ENCODE measurements around the gene USP2.

The USP2 gene, protein sequence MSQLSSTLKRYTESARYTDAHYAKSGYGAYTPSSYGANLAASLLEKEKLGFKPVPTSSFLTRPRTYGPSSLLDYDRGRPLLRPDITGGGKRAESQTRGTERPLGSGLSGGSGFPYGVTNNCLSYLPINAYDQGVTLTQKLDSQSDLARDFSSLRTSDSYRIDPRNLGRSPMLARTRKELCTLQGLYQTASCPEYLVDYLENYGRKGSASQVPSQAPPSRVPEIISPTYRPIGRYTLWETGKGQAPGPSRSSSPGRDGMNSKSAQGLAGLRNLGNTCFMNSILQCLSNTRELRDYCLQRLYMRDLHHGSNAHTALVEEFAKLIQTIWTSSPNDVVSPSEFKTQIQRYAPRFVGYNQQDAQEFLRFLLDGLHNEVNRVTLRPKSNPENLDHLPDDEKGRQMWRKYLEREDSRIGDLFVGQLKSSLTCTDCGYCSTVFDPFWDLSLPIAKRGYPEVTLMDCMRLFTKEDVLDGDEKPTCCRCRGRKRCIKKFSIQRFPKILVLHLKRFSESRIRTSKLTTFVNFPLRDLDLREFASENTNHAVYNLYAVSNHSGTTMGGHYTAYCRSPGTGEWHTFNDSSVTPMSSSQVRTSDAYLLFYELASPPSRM

DNA sequence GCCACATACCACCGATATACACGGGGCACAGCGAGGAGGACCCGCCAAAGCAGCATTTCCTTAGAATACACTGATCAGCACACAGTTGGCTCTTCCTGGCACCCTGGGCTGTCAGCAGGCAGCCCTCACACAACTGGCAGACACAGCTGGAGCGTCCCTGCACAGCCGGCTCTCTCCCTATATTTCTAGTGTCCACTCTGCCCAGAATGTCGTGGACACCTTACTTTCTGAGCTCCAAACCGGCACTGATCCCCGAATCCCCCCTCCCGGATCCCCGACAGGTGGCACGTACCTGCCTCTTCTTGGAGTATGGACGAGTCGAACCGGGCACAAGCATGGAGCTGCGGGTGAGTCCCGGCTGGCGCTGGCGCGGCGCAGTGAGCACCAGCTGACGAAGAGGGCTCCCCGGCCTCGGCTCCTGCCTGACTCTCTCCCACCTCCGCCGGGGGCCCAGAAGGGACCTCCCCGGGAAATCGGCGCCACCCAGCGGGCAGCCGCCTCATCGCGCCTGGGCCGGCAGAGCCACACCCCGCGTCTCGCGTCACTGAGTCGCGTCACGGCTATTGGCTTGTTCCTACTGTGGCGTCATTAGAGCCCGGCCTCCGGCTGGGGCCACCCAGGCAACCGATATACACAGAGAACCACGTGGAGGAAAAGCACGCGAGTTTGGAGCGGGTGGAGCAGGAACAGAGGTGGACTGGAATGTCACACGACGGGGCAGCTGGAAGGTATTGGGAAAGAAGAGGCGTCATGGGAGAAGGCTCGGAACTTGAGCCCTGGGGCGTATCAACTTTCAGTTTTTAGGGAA, at the start of gene USP2:
Gene USP2, minus strand, starts transcription at position 510 of the 808 bp plus-strand sequence. CDS start 8,210 bp downstream, outside the sequence.
- DNase-seq = peak; percentile 98

DNA sequence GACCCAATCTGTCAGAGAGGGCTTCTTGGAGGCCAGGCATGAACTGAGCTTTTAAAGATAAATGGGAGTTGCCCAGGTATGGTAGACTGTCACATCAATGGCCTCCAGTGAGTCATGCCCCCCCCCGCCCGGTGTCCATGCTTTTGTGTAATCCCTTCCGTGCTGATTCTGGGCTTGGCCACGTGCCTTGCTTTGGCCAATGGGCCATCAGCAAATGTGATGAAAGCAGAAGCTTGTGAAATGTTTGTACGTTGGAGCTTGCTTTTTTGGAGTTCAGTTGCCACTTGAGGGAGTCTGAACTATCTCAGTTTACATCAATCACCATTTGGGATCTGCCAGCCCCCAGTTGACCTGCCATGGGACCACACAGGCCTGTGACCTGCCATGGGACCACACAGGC, 45.8 kb upstream of the USP2 start:
- DNase-seq = no peak

DNA sequence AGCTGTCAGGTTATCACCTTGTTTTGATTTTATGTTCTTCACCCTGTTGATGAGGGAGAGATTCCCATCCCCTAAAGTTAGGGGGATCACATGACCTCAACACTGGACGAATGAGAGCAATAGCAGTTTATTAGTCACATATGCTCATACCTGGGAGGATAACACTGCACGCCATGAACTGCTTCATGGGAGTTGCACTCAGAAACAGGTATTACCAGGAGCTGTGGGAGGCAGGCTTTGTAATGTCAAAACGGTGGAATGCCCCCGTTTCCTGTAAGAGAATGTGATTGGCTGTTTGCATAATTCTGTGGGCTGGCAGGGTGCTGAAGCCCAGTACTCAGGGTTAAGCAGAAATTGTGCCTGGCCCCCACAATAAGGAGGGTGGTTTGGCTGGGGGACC, 44.7 kb upstream of the USP2 start:
- no peak for DNase-seq

DNA sequence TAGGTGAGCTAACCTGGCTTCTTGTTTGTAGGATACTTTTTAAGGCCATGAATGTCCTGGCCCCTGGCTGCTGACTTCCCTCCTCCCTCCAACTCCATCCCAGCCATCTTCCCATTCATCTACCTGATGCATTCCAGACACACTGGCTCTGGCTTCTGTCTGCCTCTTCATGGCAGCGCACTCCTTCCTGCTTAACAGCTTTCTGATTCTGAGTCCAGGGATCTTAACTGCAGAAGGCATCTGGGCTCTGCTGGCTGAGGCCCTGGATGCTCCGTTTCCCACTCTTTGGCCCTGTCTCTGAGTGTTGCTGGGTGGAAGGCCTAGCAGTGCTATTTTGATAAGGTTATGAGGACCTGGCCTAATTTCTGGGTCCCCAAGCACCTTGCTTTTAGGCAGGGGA, 43.3 kb upstream of the USP2 start:
- no peak for DNase-seq

DNA sequence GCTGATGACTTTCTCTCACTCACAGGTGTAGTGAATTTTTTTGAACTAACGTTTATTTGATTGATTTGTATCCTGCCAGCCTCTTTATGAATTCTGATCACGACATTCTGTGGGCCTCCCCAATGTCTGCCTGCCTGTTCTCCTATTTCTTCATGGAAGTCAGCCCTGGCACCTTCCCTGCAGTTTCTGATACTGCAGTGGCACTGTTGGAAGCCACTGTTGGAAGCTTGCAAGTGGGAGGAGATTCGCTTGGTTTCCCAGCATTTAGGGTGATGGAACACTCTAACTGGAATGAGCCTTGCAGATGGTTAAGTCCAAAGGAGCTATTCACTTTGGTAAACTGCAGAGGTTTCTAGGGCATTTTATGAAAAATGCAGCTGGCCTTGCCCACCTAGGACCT, 42.8 kb upstream of the USP2 start:
- no peak for DNase-seq

DNA sequence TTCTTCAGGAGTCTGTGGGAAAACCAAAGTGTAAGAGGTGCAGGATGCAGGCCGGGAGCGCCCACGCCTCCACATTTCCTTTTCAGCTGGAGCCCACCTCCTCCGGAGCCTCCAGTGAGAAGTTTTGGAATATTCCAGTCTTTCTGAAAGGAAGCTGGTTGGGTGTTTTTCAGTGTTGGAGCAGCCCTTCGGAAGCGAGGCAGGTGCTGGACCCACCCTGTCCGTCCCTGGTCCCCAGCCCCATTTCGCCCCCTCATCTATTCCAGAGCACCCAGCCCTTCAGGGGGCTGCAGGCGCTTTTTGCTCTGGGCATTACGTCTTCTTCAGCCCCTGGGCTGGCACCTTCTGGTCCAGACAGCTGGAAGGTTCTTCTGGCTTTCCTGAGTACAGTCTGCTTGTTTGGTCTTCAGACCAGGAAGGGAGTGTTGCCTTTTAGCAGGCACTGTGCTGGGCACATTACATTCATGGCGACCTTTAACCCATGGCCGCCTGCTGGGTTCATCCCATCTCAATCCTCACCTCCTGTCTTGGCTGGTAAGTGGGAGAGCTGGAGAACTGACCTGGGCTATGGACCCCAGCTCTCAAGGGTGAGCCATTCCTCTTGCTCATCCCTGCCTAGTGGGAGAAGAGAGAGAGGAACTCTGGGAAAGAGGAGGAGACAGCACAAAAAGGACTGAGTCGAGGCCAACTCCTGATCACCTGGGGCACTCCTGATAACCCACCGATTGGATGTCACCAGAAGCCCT, 42.2 kb upstream of the USP2 start:
- no peak for DNase-seq

DNA sequence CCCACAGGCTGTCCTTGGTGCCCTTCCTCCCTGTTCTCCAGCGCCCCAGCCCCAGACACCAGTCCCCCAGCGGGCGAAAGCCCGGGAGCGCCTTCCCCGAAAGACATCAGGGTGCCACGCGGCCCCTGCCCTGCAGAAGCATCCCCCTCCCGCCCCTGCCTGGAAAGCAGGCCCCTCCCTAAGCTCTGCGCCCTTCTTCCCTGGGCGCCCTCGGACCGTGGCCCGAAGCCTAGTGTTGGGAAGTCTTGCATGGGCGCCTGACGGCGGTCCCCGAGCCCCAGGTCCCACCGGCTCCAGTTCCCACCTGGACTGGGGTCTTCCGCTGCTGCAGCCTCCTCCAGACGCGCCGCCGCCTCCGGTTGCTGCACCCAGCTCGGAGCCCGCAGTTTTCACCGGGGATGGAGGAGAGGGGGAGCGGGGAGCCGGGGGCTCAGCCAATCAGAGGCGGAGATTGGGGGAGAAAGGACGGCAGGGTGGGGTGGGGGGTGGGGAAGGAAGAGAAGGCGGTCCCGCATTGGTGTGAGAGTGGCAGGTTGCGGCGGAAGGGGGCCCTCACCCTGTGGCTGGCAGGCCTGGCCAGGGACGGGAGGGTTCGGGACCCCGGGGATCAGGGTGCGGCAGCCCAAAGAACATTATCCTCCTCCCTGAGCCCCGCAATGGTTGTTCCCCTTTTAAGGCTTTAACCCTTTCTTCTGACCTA, 41.5 kb upstream of the USP2 start, which contains the start of gene THY1:
Gene THY1, minus strand, starts transcription at position 364 of the 700 bp plus-strand sequence. CDS start 2,267 bp downstream, outside the sequence.
- no peak for DNase-seq

DNA sequence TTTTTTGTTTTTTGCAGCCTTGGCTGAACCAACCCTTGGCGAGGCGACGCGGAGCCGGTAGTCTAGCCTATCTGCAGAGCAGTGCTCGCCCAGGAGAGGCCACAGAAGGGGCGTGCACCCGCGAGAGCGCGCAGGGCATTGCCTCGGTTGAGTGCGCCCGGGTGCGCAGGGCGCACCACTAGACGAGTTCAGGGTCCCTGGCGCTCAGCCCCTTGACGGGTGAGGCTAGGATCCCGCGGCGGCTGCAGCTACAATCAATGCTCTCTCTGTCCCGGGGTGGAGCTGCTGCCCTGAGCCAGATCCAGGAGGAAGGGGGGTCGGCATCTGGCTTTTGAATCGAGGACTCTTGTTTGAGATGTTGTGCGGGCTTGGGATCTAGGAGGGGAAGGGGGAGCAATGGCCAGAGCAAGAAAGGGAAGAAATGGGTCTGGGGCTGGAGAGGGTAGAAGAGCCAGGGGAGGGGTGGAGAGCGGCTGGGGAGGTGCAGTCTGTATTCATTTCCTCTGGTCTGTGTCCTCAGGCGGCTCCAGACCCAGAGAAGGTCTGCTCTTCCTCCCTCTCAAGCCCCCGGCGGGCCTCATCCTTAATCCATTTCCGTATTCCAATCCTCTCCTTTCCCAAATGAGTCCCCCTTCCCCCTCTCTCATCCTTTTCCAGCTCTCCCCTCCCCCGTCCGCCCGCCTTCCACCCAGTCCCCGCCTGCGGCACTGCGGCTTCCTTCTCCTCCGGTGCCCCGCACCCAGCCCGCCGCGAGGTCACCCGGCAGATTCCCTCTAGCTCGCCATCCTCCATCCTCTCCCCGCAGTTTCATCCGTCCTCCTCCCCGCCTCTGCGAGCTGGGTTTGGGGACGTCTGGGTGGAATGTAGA, 40.7 kb upstream of the USP2 start:
- DNase-seq = peak; percentile 3

DNA sequence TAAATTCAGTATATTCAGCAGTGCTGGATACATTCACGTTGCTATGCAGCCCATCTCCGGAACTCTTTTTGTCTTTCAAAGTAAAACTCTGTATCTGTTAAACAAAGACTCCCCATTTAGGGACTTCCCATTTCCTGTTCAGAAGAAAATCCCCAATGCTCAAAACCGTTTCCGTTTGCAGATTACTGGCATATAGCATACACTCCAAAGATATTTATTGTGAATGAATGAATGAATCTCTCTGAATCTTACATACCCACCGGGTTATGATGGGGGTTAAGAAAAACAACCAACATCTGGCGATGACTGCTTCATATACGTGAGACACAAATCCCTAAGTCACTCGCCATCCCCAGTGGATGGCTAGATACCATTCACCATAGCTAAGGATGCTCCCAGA, 39.9 kb upstream of the USP2 start:
- DNase-seq = no peak

DNA sequence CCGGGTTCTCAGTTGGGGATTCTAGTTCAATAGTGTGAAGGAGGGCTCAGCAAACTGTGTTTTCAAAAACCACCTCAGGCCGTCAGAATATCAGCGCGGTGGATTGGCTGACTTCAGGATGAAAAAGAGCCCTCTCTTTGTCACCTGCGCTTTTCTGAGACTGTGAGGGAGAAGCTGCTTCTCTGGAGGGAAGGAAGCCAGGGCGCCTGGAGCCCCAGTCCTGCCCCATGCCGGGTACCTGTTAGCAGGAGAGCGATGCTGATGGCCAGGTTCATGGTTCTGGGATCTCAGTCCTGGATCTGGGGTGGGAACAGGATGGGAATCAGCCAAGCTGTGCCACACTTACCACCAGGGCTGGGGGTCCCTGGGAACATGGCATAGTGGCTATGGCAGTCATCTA, 39.1 kb upstream of the USP2 start:
- no peak for DNase-seq

DNA sequence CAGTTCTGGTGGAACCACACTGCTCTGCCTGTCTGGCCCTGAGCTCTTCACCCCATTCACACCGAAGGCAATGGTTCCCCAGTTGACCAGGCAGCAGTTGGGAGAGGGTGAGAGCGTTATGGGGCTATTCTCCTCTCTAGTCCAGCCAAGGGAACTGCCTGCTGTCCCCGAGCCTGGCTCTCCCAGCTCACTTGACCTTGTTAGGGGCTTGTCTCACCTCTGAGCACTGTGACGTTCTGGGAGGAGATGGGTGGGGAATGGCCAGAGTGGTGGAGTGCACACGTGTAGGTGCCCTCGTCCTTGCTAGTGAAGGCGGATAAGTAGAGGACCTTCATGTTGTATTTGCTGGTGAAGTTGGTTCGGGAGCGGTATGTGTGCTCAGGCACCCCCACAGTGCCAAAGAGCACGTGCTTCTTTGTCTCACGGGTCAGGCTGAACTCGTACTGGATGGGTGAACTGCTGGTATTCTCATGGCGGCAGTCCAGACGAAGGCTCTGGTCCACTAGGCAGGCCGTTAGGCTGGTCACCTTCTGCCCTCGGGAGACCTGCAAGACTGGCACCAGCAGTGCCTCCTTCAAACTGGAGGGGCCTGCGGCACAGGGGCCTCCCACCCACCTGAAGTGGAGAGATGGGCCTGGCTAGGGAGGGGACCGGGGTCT, 38.5 kb upstream of the USP2 start:
- DNase-seq = no peak

DNA sequence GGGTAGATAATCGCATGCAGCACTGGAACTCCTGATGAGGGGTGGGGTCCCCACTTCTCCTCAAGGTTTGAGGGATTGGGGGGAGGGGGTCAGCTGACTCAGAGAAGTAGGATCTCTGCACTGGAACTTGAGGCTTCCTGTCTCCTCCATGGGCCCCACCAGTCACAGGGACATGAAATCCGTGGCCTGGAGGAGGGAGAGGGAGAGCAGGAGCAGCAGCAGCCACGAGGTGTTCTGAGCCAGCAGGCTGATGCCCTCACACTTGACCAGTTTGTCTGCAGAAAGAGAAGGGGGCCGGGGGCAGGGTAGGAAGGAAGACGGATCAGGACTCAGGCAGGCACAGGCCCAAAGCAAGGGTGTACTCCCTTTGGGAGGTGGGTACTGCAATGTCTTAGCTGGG, 37.8 kb upstream of the USP2 start:
- no peak for DNase-seq

DNA sequence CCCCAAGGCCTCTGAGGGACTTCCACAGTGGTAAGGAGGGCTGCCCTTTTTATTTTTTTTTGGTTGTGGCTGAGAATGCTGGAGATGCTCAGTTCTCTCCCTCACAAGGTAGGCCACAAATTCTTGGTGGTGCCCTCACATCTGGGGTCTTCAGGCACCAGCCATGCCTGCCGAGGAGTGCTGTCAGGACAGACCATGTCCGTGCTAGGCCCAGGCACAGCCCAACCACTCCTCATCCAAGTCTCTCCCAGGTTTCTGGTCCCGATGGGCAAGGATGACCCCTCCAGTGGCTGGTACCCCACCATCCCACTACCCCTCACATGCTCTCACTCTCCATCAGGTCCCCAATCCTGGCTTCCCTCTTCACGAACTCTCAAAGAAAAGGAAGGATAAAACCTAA, 37.3 kb upstream of the USP2 start:
- DNase-seq = no peak

DNA sequence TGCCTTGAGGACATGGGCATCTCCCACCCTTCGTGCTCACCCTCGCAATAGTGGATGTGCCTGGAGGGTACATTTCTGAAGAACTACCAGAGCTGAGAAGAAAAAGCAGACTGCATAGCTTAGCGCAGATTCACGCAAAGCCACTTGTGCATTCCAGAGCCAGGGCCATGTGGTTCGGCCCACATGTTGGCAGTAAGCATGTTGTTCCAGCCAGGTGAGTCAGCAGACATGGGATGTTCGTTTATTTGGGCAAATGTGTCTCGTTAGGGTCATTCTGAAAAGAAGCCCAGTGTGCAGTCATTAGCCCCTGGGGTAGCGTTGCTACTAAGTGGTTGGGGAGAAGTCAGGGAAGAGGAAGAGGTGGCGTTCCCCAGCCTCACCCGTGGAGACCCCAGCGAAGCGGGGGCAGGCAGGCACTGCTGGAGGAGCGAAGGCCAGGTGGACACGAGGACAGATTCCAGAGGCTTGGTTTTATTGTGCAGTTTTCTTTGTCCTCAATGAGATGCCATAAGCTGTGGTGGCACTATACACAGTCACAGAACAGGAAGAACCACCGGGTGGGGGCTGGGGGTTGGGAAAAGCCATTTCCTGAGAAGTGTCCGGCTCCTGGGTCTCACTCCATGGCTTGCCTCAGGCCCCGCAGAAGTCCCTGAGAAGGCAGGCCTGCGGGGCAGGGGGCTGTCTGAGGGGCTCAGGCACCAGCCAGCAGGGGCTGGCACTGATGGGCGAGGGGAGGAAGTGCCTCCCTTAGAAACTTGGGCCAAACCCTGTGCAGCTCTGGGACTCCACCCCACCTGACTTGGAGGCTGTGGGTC, 36.4 kb upstream of the USP2 start:
- DNase-seq = no peak

DNA sequence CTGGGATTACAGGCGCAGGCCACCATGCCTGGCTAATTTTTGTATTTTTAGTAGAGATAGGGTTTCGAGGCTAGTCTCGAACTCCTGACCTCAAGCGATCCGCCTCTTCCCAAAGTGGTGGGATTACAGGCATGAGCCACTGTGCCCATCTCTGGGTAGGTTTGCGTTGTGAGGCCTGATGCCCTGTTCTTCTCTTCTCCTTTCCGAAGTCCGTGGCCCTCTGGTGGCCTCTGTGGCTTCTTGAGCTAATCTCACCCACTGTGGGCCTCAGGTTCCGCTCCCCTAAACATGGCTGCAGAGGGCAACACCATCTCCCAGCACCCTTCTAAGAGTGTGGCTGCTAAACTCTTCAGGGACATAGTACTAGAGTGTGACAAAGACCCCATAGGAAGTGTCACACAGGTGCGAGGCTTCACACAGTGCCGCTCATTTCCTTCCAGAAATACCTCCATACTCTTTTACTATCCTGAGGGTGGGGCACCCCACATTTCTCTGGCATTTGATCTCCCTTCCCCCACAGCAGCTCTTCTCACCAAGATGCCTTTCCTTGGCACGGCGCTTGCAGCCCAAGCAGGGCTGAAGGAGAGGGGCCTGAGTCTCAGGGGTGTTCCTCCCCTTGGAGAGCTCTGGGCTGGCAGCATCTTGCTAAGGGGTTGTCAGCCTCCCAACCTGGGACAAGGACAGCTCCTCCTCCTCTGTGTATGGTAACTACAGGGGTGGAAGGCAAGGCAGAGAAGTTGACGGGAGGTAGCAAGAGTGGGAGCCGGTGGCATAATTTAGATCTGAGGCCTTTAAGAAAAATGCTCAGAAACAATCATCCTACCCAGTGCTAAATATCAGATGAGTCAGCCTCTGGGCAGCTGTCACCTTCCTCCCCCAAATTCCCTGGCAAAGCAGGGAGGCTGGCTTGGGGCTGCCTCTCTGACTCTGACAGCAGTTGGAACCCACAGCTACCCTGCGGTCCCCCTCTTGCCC, 35.4 kb upstream of the USP2 start:
- DNase-seq = no peak

DNA sequence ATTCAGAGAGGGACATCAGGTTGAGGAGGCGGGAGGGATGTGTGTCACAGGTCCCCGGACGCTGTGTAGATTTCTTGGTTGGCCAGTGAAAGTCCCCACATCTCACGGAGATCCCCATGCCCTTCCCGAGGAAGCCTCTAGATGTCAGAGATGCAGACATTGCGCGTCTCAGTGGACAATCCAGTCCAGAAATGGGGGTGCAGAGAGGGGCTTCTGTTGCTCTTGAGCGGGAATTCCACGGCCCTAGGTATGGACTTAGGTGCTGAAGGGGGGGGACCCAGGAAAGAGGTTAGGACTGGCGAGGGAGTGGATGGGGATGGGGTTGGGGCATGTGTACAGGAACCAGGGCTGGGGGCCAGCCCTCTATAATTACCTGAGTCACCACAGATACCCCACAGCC, 34.5 kb upstream of the USP2 start:
- no peak for DNase-seq

DNA sequence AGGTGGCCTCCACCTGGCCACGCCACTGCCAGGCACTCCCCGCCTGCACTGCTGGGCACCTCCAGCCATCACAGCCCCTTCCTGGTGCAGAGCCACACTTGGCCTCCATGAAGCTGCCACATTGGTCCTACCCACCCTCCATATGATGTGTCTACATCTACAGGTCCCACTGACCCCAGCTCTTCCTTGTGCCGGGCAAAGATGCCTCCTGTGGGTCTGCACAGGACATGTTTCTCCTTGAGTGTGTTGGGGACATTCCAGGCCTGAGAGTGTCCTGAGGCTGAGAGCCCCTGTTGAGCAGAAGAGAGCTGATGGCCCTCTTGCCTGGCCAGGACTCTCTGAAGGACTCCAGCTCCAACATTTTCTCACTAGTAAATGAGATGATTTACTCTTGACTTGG, 34.0 kb upstream of the USP2 start:
- DNase-seq = no peak

DNA sequence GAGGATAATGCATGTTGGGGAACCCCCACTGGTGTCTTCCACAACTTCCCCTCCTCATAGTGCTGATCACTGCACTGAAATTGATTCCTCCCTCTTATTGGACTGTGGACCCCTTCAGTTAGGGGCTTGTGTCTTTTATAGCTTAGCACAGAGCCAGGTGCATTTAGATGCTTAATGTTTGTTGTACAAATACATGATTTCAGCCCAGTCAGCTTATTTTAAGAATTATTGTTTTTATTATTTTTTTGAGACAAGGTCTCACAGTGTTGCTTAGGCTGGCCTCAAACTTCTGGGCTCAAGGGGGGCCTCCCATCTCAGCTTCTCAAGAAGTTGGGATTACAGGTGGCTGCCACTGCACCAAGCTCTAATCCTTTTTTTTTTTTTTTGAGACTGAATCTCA, 33.2 kb upstream of the USP2 start:
- DNase-seq = no peak

DNA sequence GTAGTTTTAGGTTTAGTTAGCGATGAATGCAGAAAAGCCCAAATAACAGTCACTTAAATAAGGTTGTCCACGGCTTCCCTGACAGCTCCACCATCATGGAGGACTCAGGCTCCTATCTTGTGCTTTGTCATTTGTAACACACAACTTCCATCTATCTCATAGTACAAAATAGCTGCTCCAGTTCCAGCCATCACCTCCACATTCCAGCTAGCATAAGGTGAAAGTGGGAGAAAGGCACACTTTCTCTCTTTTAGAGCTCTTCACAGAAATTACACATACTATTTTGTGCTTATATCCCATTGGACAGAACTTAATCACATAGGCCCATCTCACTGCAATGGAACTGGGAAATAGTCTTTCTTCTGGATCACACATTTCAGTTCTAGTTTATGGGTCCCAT, 32.8 kb upstream of the USP2 start:
- DNase-seq = no peak

Data from stimulated activated CD4-positive, alpha-beta T cell treated with anti-CD3 and anti-CD28 coated beads, Interleukin-4, amount 100 ng/mL, for 1 hour (primary cell).